Natural killer cell (primary cell): ENCODE results near the gene PVALEF. TPM values are rescaled to one million over a fixed set of nuclear protein-coding genes. Genes with fewer than 3 reads are reported as not detected.

Experiments used
- ATAC-seq, 3 donors: fragments of 150-1000 bp in 2 of 3; fragments of 200-7000 bp in 1 of 3; cut with Tn5 transposase; 1 replicate in 1 of 3; 2 replicates in 2 of 3; pipeline ENCODE4 v1.10.0; 2021; ENCODE audit warnings: mild to moderate bottlenecking in 2 of 3, moderate library complexity in 2 of 3
- DNase-seq, 2 donors: peaks; one replicate each; pipeline versions ENCODE4 v3.0.0 to v3.0.0-alpha.2; 2013 to 2021; ENCODE audit warnings: mixed read lengths in 1 of 2
- H3K27ac ChIP-seq: one replicate; pipeline ENCODE4 v1.5.1; 2013; ENCODE audit warnings: mild to moderate bottlenecking, low read length
- H3K27me3 ChIP-seq: one replicate; pipeline ENCODE4 v1.6.1; 2013; ENCODE audit warnings: low read length; ENCODE audit not compliant: control insufficient read depth, insufficient read depth
- H3K36me3 ChIP-seq: one replicate; pipeline ENCODE4 v1.6.1; 2013; ENCODE audit warnings: low read length; ENCODE audit not compliant: control insufficient read depth, insufficient read depth
- H3K4me1 ChIP-seq: one replicate; pipeline ENCODE4 v1.6.1; 2013; ENCODE audit warnings: low read length; ENCODE audit not compliant: control insufficient read depth, insufficient read depth
- H3K4me3 ChIP-seq: one replicate; pipeline ENCODE4 v1.5.1; 2013; ENCODE audit warnings: low read length
- H3K9me3 ChIP-seq: one replicate; pipeline ENCODE4 v1.6.1; 2013; ENCODE audit warnings: low read length; ENCODE audit not compliant: control insufficient read depth, insufficient read depth
- H3K27ac Mint-ChIP-seq, 2 donors: one replicate each; pipeline ENCODE4 v1.8.0; 2022; ENCODE audit warnings: mild to moderate bottlenecking in 2 of 2, mixed read lengths in 2 of 2, moderate library complexity in 1 of 2
- H3K27me3 Mint-ChIP-seq, 2 donors: one replicate each; pipeline ENCODE4 v1.8.0; 2022; ENCODE audit warnings: low read depth in 2 of 2, mixed read lengths in 2 of 2
- H3K36me3 Mint-ChIP-seq: one replicate; pipeline ENCODE4 v1.8.0; 2022; ENCODE audit warnings: mixed read lengths
- H3K4me1 Mint-ChIP-seq, 2 donors: one replicate each; pipeline ENCODE4 v1.8.0; 2022; ENCODE audit warnings: mixed read lengths in 2 of 2
- H3K4me3 Mint-ChIP-seq: one replicate; pipeline ENCODE4 v1.8.0; 2022; ENCODE audit warnings: mild to moderate bottlenecking, moderate library complexity, mixed read lengths
- H3K9me3 Mint-ChIP-seq, 2 donors: one replicate each; pipeline ENCODE4 v1.8.0; 2022; ENCODE audit warnings: mixed read lengths in 2 of 2
- CTCF ChIP-seq: fragments of 200-600 bp; IDR thresholded peaks from one replicate; pipeline ENCODE4 v1.8.0; 2022; ENCODE audit warnings: antibody characterized with exemption
- WGBS: methylation state at CpG from one replicate; pipeline ENCODE4 v1.1.7; 2013; ENCODE audit warnings: missing lambda C conversion rate; ENCODE audit not compliant: insufficient coverage; 5-methylcytosine and 5-hydroxymethylcytosine counted together
- intact Hi-C: fragments of 100-400 bp; cut with micrococcal nuclease; formaldehyde crosslinking; loops from one replicate; pipeline ENCODE4 v1.14.2; 2022
- total RNA-seq, 4 donors: library from RNA; stranded (reverse); fragments of 120-200 nt in 1 of 4; gene quantifications; one replicate each; pipeline versions ENCODE4 v1.2.3 to v1.2.4, GENCODE V29; 2013 to 2022

The PVALEF gene
- total RNA-seq, 3 donors from 2014 or later (not counting 1 experiment from before 2014, with no cell fraction given) = not detected

- Mint-ChIP-seq H3K27ac (no peak overlapping the region), H3K4me3 (no peak overlapping the region)
- WGBS = 91% methylated on average over 8 of the region's 8 CpGs
These were observed 6.6 kb downstream of the PVALEF start for GRCh38 chr17:81171941-81172340.

GRCh38 chr17:81173052-81173761, 7.9 kb downstream of the PVALEF start:
- no peak for TF ChIP-seq CTCF
- Histone ChIP-seq H3K27me3 (no peaks in the 10 kb centered on the region), H3K36me3 (no peaks in the 10 kb centered on the region), H3K4me3 (no peak overlapping the region), H3K4me1 (no peaks in the 10 kb centered on the region), H3K9me3 (no peaks in the 10 kb centered on the region), H3K27ac (no peak overlapping the region)
- intact Hi-C loops = no loop called here
- 87% methylated on average over 11 of the region's 11 CpGs for WGBS
- no peak for ATAC-seq
- no peak for DNase-seq
- no peaks in the 10 kb centered on the region for H3K36me3 Mint-ChIP-seq
- no peak overlapping the region for H3K4me3 Mint-ChIP-seq
- no peaks in the 10 kb centered on the region for H3K9me3 Mint-ChIP-seq
- no peak overlapping the region for H3K27ac Mint-ChIP-seq
- no peaks in the 10 kb centered on the region for H3K4me1 Mint-ChIP-seq
- H3K27me3 Mint-ChIP-seq = peaks cover 0 to 8% of the 10 kb centered on the region in 2 donors

More at GRCh38 chr17:81171941-81172340, 6.6 kb downstream of the PVALEF start:
- H3K9me3 ChIP-seq = no peaks in the 10 kb centered on the region
- H3K27me3 ChIP-seq = no peaks in the 10 kb centered on the region
- no peak overlapping the region for H3K27ac ChIP-seq
- Mint-ChIP-seq H3K4me1 (no peaks in the 10 kb centered on the region), H3K9me3 (no peaks in the 10 kb centered on the region), H3K27me3 (peaks cover 3 to 8% of the 10 kb centered on the region in 2 donors), H3K36me3 (no peaks in the 10 kb centered on the region)
- H3K36me3 ChIP-seq = no peaks in the 10 kb centered on the region
- no peak for ATAC-seq
- H3K4me1 ChIP-seq = no peaks in the 10 kb centered on the region
- no peak for DNase-seq
- no peak overlapping the region for H3K4me3 ChIP-seq
- TF ChIP-seq CTCF = no peak
- intact Hi-C loops = no loop called here

- H3K4me3 ChIP-seq = no peak overlapping the region
- H3K36me3 ChIP-seq = no peaks in the 10 kb centered on the region
- H3K27me3 ChIP-seq = no peaks in the 10 kb centered on the region
- no peak overlapping the region for H3K27ac ChIP-seq
- WGBS = 50% methylated on average over 1 of the region's 1 CpG
- Mint-ChIP-seq H3K27ac (no peak overlapping the region), H3K36me3 (no peaks in the 10 kb centered on the region), H3K27me3 (peaks cover 0 to 8% of the 10 kb centered on the region in 2 donors), H3K4me3 (no peak overlapping the region), H3K9me3 (no peaks in the 10 kb centered on the region), H3K4me1 (no peaks in the 10 kb centered on the region)
- H3K4me1 ChIP-seq = no peaks in the 10 kb centered on the region
- no peak for ATAC-seq
- H3K9me3 ChIP-seq = no peaks in the 10 kb centered on the region
- no peak for TF ChIP-seq CTCF
- intact Hi-C loops = no loop called here
- DNase-seq = no peak
These were observed 8.5 kb downstream of the PVALEF start for GRCh38 chr17:81173762-81174155.

- Mint-ChIP-seq H3K36me3 (no peaks in the 10 kb centered on the region), H3K4me1 (no peaks in the 10 kb centered on the region), H3K9me3 (no peaks in the 10 kb centered on the region), H3K27ac (no peak overlapping the region), H3K4me3 (no peak overlapping the region), H3K27me3 (peaks cover 0 to 8% of the 10 kb centered on the region in 2 donors)
- H3K27me3 ChIP-seq = no peaks in the 10 kb centered on the region
- ATAC-seq = no peak
- no peak overlapping the region for H3K27ac ChIP-seq
- H3K9me3 ChIP-seq = no peaks in the 10 kb centered on the region
- TF ChIP-seq CTCF = no peak
- DNase-seq = no peak
- no peak overlapping the region for H3K4me3 ChIP-seq
- H3K4me1 ChIP-seq = no peaks in the 10 kb centered on the region
- intact Hi-C loops = no loop called here
- H3K36me3 ChIP-seq = no peaks in the 10 kb centered on the region
- WGBS = 96% methylated on average over 7 of the region's 7 CpGs
These were observed 11.4 kb downstream of the PVALEF start for GRCh38 chr17:81176666-81177065.
